Adrenal gland (tissue), 5 donors: ENCODE data around the gene NCOA1.

Experiments used
- POLR2A ChIP-seq, 2 donors: fragments of 450-650 bp; IDR thresholded peaks; one replicate each; pipeline ENCODE4 v1.6.1; 2017; ENCODE audit warnings: antibody characterized with exemption in 2 of 2, mild to moderate bottlenecking in 2 of 2, moderate library complexity in 1 of 2
- TF ChIP-seq, protein P1 (sequence below), 6 experiments: fragments of 450-650 bp in 4 of 6; fragments of 200-600 bp in 2 of 6; sonication (generic) in 1 of 6; IDR thresholded peaks; 1 replicate in 5 of 6; 2 replicates in 1 of 6; pipeline versions ENCODE4 v1.5.1 to v1.8.0; 2016 to 2021; ENCODE audit warnings: antibody characterized with exemption in 6 of 6, mild to moderate bottlenecking in 2 of 6, moderate library complexity in 1 of 6
- donor health status: DM: no; HTN: no; CAD: no.

DNA sequence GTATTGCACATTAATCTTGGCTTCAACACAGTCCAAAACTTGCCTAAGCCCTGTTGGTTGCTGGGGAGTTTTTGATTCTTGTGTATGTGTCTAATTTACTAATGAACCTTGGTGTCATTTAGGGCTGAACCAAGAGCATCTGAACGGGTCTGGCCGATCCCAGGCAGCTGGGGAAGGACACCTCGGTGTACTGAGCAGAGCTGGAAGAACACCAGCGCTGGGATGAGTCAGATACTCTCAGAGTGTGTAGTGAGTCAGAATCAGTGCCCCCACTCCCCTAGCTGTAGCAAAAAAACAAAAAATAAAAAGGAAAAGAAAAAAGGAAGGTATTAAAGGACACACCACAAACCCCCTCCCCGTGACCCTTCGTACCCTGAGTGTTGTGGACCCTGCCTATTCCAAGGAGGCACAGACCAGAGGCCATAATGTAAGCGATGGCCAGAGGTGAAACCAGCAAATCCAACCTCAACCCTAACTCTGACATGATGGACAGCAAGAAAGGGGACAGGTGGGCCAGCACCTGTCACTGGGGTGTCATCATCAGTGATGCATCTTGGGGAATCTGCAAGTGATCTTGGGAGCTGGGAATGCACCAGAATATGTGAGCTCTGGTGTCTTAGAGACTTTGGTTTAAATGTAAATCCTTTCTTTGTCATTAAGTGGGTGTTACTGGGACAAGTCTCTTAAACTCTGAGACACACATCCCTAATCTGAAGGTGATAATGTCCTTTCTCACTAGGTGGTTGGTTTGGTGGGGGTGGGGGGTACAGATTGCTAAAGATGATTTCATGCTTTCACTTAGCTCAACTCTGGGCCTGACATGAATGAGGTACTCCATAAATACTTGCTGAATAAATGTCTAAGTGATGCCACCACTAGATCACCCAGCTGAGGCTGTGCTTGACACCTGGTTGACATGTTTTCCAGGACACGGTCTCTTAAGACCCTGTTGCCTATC, 34.2 kb upstream of the NCOA1 start:
- TF ChIP-seq, protein P1, sequence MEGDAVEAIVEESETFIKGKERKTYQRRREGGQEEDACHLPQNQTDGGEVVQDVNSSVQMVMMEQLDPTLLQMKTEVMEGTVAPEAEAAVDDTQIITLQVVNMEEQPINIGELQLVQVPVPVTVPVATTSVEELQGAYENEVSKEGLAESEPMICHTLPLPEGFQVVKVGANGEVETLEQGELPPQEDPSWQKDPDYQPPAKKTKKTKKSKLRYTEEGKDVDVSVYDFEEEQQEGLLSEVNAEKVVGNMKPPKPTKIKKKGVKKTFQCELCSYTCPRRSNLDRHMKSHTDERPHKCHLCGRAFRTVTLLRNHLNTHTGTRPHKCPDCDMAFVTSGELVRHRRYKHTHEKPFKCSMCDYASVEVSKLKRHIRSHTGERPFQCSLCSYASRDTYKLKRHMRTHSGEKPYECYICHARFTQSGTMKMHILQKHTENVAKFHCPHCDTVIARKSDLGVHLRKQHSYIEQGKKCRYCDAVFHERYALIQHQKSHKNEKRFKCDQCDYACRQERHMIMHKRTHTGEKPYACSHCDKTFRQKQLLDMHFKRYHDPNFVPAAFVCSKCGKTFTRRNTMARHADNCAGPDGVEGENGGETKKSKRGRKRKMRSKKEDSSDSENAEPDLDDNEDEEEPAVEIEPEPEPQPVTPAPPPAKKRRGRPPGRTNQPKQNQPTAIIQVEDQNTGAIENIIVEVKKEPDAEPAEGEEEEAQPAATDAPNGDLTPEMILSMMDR (IDR thresholded peaks at IDR 0.05) = peak in 2 of 6 experiments; percentile 4 to 5
- TF ChIP-seq POLR2A (IDR thresholded peaks at IDR 0.05) = no peak
